Upper lobe of left lung (tissue), 6 donors: Measurements from ENCODE around the gene IRX3. TPM values are rescaled to one million over a fixed set of nuclear protein-coding genes. Genes with fewer than 3 reads are reported as not detected.

Source experiments
- ATAC-seq, 2 donors: fragments of 200-7000 bp; cut with Tn5 transposase; one replicate each; pipeline ENCODE4 v1.9.1; 2022; ENCODE audit warnings: mild to moderate bottlenecking in 2 of 2, moderate library complexity in 2 of 2; ENCODE audit not compliant: low FRiP score in 2 of 2
- DNase-seq, 2 donors: peaks; one replicate each; pipeline ENCODE4 v3.0.0-alpha.2; 2019 to 2020
- H3K27ac ChIP-seq, 4 donors: fragments of 200-600 bp; sonication (generic); one replicate each; pipeline ENCODE4 v1.5.1; 2016 to 2019
- H3K27me3 ChIP-seq, 4 donors: fragments of 200-600 bp; sonication (generic); one replicate each; pipeline ENCODE4 v1.5.1; 2017 to 2019
- H3K36me3 ChIP-seq, 4 donors: fragments of 200-600 bp; sonication (generic); one replicate each; pipeline ENCODE4 v1.5.1; 2016 to 2019
- H3K4me1 ChIP-seq, 4 donors: fragments of 200-600 bp; sonication (generic); one replicate each; pipeline ENCODE4 v1.5.1; 2018 to 2019
- H3K4me3 ChIP-seq, 4 donors: fragments of 200-600 bp; sonication (generic); one replicate each; pipeline ENCODE4 v1.5.1; 2017 to 2019; ENCODE audit warnings: mild to moderate bottlenecking in 2 of 4, moderate library complexity in 1 of 4
- H3K9me3 ChIP-seq, 4 donors: fragments of 200-600 bp; sonication (generic); one replicate each; pipeline ENCODE4 v1.5.1; 2018 to 2019
- EP300 ChIP-seq, 4 donors: sonication (generic); formaldehyde crosslinking; IDR thresholded peaks; one replicate each; pipeline ENCODE4 v1.5.1; 2017; ENCODE audit warnings: antibody characterized with exemption in 4 of 4, control low read depth in 2 of 4
- POLR2A ChIP-seq, 4 donors: fragments of 450-650 bp; IDR thresholded peaks; one replicate each; pipeline ENCODE4 v1.5.1; 2016 to 2017; ENCODE audit warnings: antibody characterized with exemption in 4 of 4, mild to moderate bottlenecking in 2 of 4
- POLR2AphosphoS5 ChIP-seq, 2 donors: sonication (generic); formaldehyde crosslinking; IDR thresholded peaks; one replicate each; pipeline ENCODE4 v1.5.1; 2017; ENCODE audit warnings: antibody characterized with exemption in 2 of 2
- WGBS, 2 donors: methylation state at CpG; one replicate each; pipeline ENCODE4 v1.1.5; 2017 to 2018; 5-methylcytosine and 5-hydroxymethylcytosine counted together
- total RNA-seq, 6 donors: library from RNA; depleted of rRNA in 4 of 6; stranded (reverse); fragments of >200 nt in 4 of 6; gene quantifications; one replicate each; pipeline versions ENCODE4 v1.1.0 to v1.2.1, GENCODE V29; 2016 to 2021
- TF ChIP-seq, protein P1 (sequence below), 6 experiments: fragments of 450-650 bp in 4 of 6; fragments of 200-600 bp in 2 of 6; sonication (generic) in 2 of 6; IDR thresholded peaks; one replicate each; pipeline ENCODE4 v1.5.1; 2016 to 2019; ENCODE audit warnings: antibody characterized with exemption in 6 of 6
- donor health status: DM: no; HTN: no; CAD: no; lungs with moderate emphysema.
- donor health status: DM: no; HTN: yes; CAD: no; lungs with severe emphysema.

IRX3 gene
- total RNA-seq, 6 donors from 2014 or later, result 50.9 to 157 (median 61.3) TPM

- Histone ChIP-seq H3K27ac (no peak overlapping the region), H3K4me3 (no peak overlapping the region), H3K4me1 (peaks cover 0 to 6% (median 0%) of the 10 kb centered on the region in 4 donors), H3K27me3 (no peaks in the 10 kb centered on the region), H3K36me3 (no peaks in the 10 kb centered on the region), H3K9me3 (no peaks in the 10 kb centered on the region)
- 86 to 91% methylated on average over 6 of the region's 6 CpGs for WGBS, 2 donors
- no peak for TF ChIP-seq POLR2AphosphoS5 (IDR thresholded peaks at IDR 0.05)
- TF ChIP-seq POLR2A (IDR thresholded peaks at IDR 0.05), result no peak
- no peak for TF ChIP-seq EP300 (IDR thresholded peaks at IDR 0.05)
- TF ChIP-seq, protein P1, sequence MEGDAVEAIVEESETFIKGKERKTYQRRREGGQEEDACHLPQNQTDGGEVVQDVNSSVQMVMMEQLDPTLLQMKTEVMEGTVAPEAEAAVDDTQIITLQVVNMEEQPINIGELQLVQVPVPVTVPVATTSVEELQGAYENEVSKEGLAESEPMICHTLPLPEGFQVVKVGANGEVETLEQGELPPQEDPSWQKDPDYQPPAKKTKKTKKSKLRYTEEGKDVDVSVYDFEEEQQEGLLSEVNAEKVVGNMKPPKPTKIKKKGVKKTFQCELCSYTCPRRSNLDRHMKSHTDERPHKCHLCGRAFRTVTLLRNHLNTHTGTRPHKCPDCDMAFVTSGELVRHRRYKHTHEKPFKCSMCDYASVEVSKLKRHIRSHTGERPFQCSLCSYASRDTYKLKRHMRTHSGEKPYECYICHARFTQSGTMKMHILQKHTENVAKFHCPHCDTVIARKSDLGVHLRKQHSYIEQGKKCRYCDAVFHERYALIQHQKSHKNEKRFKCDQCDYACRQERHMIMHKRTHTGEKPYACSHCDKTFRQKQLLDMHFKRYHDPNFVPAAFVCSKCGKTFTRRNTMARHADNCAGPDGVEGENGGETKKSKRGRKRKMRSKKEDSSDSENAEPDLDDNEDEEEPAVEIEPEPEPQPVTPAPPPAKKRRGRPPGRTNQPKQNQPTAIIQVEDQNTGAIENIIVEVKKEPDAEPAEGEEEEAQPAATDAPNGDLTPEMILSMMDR (IDR thresholded peaks at IDR 0.05), result no peak
- ATAC-seq (no peak), DNase-seq (no peak)
Observed at GRCh38 chr16:54243202-54243601, 43.4 kb downstream of the IRX3 start.

DNA sequence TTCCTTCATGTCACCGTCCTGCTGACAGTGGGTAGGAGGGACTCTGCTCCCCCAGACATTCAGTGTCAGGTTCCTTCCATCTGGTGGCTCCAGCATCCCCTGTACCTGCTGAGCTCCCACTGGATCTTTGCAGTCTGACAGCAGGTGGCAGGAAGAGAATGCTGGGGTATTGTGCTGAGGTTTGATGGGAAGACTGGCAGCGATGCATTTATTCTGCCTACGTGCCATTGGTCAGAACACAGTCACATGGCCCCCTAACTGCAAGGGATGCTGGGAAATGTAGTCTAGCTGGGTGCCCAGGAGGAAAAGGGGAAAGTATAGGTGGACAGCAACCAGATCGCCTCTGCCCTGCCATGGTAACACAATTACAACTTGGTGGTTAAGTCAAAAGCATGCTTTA lies 44.4 kb downstream of the IRX3 start:
- Histone ChIP-seq H3K4me3 (no peak overlapping the region), H3K9me3 (no peaks in the 10 kb centered on the region), H3K36me3 (no peaks in the 10 kb centered on the region), H3K27me3 (no peaks in the 10 kb centered on the region), H3K27ac (no peak overlapping the region), H3K4me1 (peaks cover 0 to 6% (median 0%) of the 10 kb centered on the region in 4 donors)
- 83 to 89% methylated on average over 4 of the region's 4 CpGs for WGBS, 2 donors
- ATAC-seq (no peak), DNase-seq (no peak)
- TF ChIP-seq POLR2A (IDR thresholded peaks at IDR 0.05) (no peak), POLR2AphosphoS5 (IDR thresholded peaks at IDR 0.05) (no peak), EP300 (IDR thresholded peaks at IDR 0.05) (no peak)
- TF ChIP-seq, protein P1 (IDR thresholded peaks at IDR 0.05), result no peak

DNA sequence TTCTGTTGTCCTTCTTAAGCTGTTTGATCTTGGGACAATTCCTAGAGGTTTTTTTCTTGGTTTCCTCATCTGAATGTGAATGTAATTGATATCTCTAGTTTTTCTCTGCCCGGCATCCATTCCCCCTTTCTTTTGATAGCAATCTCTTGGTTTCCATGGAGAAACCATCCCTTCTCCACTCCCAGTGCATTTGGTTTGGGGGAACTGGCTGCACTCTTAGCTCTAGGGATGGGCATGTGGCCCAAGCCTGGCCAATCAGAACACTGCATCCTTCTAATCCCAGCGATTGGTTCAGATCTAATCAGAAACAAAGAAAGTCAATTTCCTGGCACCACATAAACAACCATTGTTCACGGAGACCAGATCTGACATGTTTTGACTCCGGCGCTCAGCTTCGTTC lies 45.1 kb downstream of the IRX3 start:
- TF ChIP-seq EP300 (IDR thresholded peaks at IDR 0.05) (no peak), POLR2AphosphoS5 (IDR thresholded peaks at IDR 0.05) (no peak), POLR2A (IDR thresholded peaks at IDR 0.05) (no peak)
- TF ChIP-seq, protein P1 (IDR thresholded peaks at IDR 0.05), result no peak
- H3K27ac ChIP-seq, result no peak overlapping the region
- no peaks in the 10 kb centered on the region for H3K9me3 ChIP-seq
- no peak for ATAC-seq
- no peak overlapping the region for H3K4me3 ChIP-seq
- H3K4me1 ChIP-seq, result peaks cover 0 to 6% (median 0%) of the 10 kb centered on the region in 4 donors
- no peak for DNase-seq
- 53 to 69% methylated on average over 6 of the region's 6 CpGs for WGBS, 2 donors
- no peaks in the 10 kb centered on the region for H3K27me3 ChIP-seq
- H3K36me3 ChIP-seq, result no peaks in the 10 kb centered on the region

DNA sequence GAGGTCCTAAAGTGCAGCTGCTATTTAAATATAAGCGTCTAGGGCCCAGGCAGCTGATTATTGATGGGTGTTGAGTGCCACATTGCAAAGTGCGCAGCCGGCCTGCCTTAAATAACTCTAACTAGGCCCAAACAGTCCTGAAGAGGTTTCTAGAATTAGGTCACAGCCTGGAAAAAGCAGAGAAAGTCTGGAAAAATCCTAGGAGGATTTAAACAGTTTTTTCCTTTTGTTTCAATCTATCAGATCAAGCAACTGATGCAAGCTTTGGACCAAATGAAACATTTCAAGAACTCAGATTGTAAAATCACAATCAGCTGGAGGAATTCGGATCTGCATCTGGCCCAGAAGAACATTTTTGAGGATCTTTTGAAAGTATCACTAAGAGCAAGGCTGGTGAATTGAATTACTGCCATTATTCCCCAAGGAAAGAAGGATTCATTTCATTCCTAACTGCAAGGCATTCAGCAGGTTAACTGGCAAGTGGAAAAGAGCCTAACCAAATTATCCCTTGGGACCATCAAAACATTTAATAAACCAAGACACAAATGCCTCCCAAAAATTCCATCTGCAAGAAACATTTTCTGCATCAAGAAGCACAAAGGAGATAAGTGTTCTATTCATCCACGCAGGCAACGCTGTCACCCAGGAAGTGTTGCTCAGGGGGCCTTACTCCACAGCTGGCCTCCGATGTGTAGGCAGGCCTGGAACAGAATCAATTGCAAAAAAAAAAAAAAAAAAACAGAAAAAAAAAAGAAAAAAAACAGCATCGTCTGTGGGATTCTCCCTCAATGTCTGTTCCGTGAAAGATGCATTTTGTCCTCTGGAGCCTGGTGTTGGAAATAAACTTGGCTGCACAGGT lies 46.1 kb downstream of the IRX3 start:
- no peak for DNase-seq
- Histone ChIP-seq H3K4me3 (no peak overlapping the region), H3K36me3 (no peaks in the 10 kb centered on the region), H3K27me3 (no peaks in the 10 kb centered on the region), H3K27ac (no peak overlapping the region), H3K9me3 (no peaks in the 10 kb centered on the region), H3K4me1 (peaks cover 0 to 6% (median 0%) of the 10 kb centered on the region in 4 donors)
- WGBS, 2 donors, result 72 to 84% methylated on average over 9 of the region's 9 CpGs
- peak in 1 of 2 donors; percentile 56 for ATAC-seq
- TF ChIP-seq EP300 (IDR thresholded peaks at IDR 0.05), result no peak
- TF ChIP-seq, protein P1 (IDR thresholded peaks at IDR 0.05), result no peak
- TF ChIP-seq POLR2AphosphoS5 (IDR thresholded peaks at IDR 0.05), result no peak
- no peak for TF ChIP-seq POLR2A (IDR thresholded peaks at IDR 0.05)
